Calu3 (cell line): Measurements from ENCODE around the gene ALKBH2. TPM values are rescaled to one million over a fixed set of nuclear protein-coding genes. Genes with fewer than 3 reads are reported as not detected.

Source experiments
- BruUV-seq: library from RNA; stranded (reverse); fragments of 400-500 nt; replicated peaks from 2 replicates; lab custom pipeline; 2021; lab: Mats Ljungman, UMichigan
- CTCF ChIA-PET: fragments of 300-600 bp; sonication (Branson Sonifier 250); formaldehyde crosslinking; loops from one replicate; lab custom pipeline; 2022; ENCODE audit warnings: antibody characterized with exemption; lab: Charles Lee
- DNase-seq: peaks from one replicate; pipeline ENCODE4 v3.0.0; 2022
- H3K27ac Mint-ChIP-seq: one replicate; pipeline ENCODE4 v1.8.0; 2022; ENCODE audit warnings: mixed read lengths; ENCODE audit not compliant: unreplicated experiment
- H3K27me3 Mint-ChIP-seq: one replicate; pipeline ENCODE4 v1.8.0; 2022; ENCODE audit warnings: mixed read lengths; ENCODE audit not compliant: unreplicated experiment
- H3K36me3 Mint-ChIP-seq: one replicate; pipeline ENCODE4 v1.8.0; 2022; ENCODE audit warnings: mild to moderate bottlenecking, moderate library complexity, mixed read lengths; ENCODE audit not compliant: insufficient read depth, unreplicated experiment
- H3K4me1 Mint-ChIP-seq: one replicate; pipeline ENCODE4 v1.8.0; 2022; ENCODE audit warnings: mild to moderate bottlenecking, low read depth, mixed read lengths; ENCODE audit not compliant: unreplicated experiment
- H3K4me3 Mint-ChIP-seq: one replicate; pipeline ENCODE4 v1.8.0; 2022; ENCODE audit warnings: mild to moderate bottlenecking, low read depth, moderate library complexity, mixed read lengths; ENCODE audit not compliant: unreplicated experiment
- H3K9me3 Mint-ChIP-seq: one replicate; pipeline ENCODE4 v1.8.0; 2022; ENCODE audit warnings: low read depth, mixed read lengths; ENCODE audit not compliant: unreplicated experiment
- CTCF ChIP-seq: fragments of 200-600 bp; IDR thresholded peaks from one replicate; pipeline ENCODE4 v1.8.0; 2022; ENCODE audit warnings: antibody characterized with exemption; ENCODE audit not compliant: unreplicated experiment
- intact Hi-C: fragments of 100-400 bp; cut with micrococcal nuclease; formaldehyde crosslinking; loops from one replicate; pipeline ENCODE4 v1.10.0; 2022; ENCODE audit not compliant: unreplicated experiment
- total RNA-seq: library from RNA; stranded (reverse); gene quantifications from 2 replicates; pipeline ENCODE4 v1.2.3, GENCODE V29; 2022

Gene ALKBH2
- total RNA-seq, 1 experiment from 2014 or later, result 43.1 TPM

GRCh38 chr12:109098651-109099050 is 5.4 kb upstream of the ALKBH2 start:
- BruUV-seq, result no TSS peak
- peaks cover 12% of the 10 kb centered on the region for H3K4me1 Mint-ChIP-seq
- DNase-seq, result no peak
- peak overlapping the region; percentile 72 for H3K27ac Mint-ChIP-seq
- H3K4me3 Mint-ChIP-seq, result peak overlapping the region; percentile 98
- H3K9me3 Mint-ChIP-seq, result no peaks in the 10 kb centered on the region
- peaks cover 35% of the 10 kb centered on the region for H3K36me3 Mint-ChIP-seq
- no peaks in the 10 kb centered on the region for H3K27me3 Mint-ChIP-seq
- CTCF ChIA-PET, result interaction anchor here (0.9 kb wide), 1 partner anchor 288 kb away, joined by 3 read pairs; no protein-coding TSS in a partner anchor
- intact Hi-C loops, result loop anchor here (10.0 kb wide), 3 partner anchors 134 to 434 kb away; no protein-coding TSS in a partner anchor
- no peak for TF ChIP-seq CTCF

GRCh38 chr12:109098183-109098604 is 4.9 kb upstream of the ALKBH2 start:
- no peak for DNase-seq
- Mint-ChIP-seq H3K36me3 (peaks cover 35% of the 10 kb centered on the region), H3K27me3 (no peaks in the 10 kb centered on the region), H3K27ac (peak overlapping the region; percentile 72), H3K4me3 (peak overlapping the region; percentile 98), H3K9me3 (no peaks in the 10 kb centered on the region), H3K4me1 (peaks cover 12% of the 10 kb centered on the region)
- CTCF ChIA-PET, result interaction anchor here (0.9 kb wide), 1 partner anchor 287 kb away, joined by 3 read pairs; no protein-coding TSS in a partner anchor
- TF ChIP-seq CTCF, result no peak
- no TSS peak for BruUV-seq
- intact Hi-C loops, result loop anchor here (10.0 kb wide), 3 partner anchors 133 to 433 kb away; no protein-coding TSS in a partner anchor

GRCh38 chr12:109097435-109098182 is 4.3 kb upstream of the ALKBH2 start, which contains the start of gene UNG:
UNG (plus strand) TSS chr12:109097597; CDS start chr12:109097680, 83 bp downstream.
- intact Hi-C loops, result loop anchor here (10.0 kb wide), 3 partner anchors 133 to 433 kb away; no protein-coding TSS in a partner anchor
- BruUV-seq, result no TSS peak
- H3K27ac Mint-ChIP-seq, result peak within 1 kb of the TSS; percentile 72
- no peaks in the 10 kb centered on the region for H3K9me3 Mint-ChIP-seq
- no peaks in the 10 kb centered on the region for H3K27me3 Mint-ChIP-seq
- CTCF ChIA-PET, result no interaction called here
- peaks cover 39% of the 10 kb centered on the region for H3K36me3 Mint-ChIP-seq
- peak within 1 kb of the TSS; percentile 98 for H3K4me3 Mint-ChIP-seq
- no peak for TF ChIP-seq CTCF
- peaks cover 15% of the 10 kb centered on the region for H3K4me1 Mint-ChIP-seq
- peak; percentile 99 for DNase-seq

GRCh38 chr12:109097140-109097434 is 3.8 kb upstream of the ALKBH2 start:
- Mint-ChIP-seq H3K4me3 (peak overlapping the region; percentile 98), H3K27me3 (no peaks in the 10 kb centered on the region), H3K4me1 (peaks cover 21% of the 10 kb centered on the region), H3K27ac (no peak overlapping the region), H3K9me3 (no peaks in the 10 kb centered on the region), H3K36me3 (peaks cover 44% of the 10 kb centered on the region)
- intact Hi-C loops, result loop anchor here (10.0 kb wide), 3 partner anchors 132 to 432 kb away; no protein-coding TSS in a partner anchor
- no peak for TF ChIP-seq CTCF
- no peak for DNase-seq
- CTCF ChIA-PET, result no interaction called here
- no TSS peak for BruUV-seq
